Gastrocnemius medialis (tissue), 4 donors: ENCODE results near the gene TBC1D8. TPM values are rescaled to one million over a fixed set of nuclear protein-coding genes. Genes with fewer than 3 reads are reported as not detected.

Source experiments
- ATAC-seq, 2 donors: fragments of 150-250 bp; one replicate each; pipeline ENCODE4 v1.9.1; 2016
- DNase-seq, 2 donors: peaks; one replicate each; pipeline ENCODE4 v3.0.0-alpha.2; 2019
- H3K27ac ChIP-seq, 4 donors: fragments of 200-600 bp; sonication (generic); 1 replicate in 1 of 4; 2 replicates in 3 of 4; pipeline ENCODE4 v1.5.1; 2016 to 2018; ENCODE audit warnings: mild to moderate bottlenecking in 2 of 4, moderate library complexity in 1 of 4
- H3K27me3 ChIP-seq, 3 donors: fragments of 200-600 bp; sonication (generic) in 2 of 3; 1 replicate in 1 of 3; 2 replicates in 2 of 3; pipeline versions ENCODE4 v1.5.1 to v1.6.0; 2016 to 2019; ENCODE audit warnings: mild to moderate bottlenecking in 1 of 3, moderate library complexity in 1 of 3
- H3K36me3 ChIP-seq, 2 donors: fragments of 200-600 bp; sonication (generic) in 1 of 2; one replicate each; pipeline ENCODE4 v1.5.1; 2017 to 2018
- H3K4me1 ChIP-seq, 2 donors: fragments of 200-600 bp; sonication (generic) in 1 of 2; one replicate each; pipeline ENCODE4 v1.5.1; 2016 to 2017; ENCODE audit warnings: mild to moderate bottlenecking in 2 of 2
- H3K4me3 ChIP-seq, 4 donors: fragments of 200-600 bp; sonication (generic) in 3 of 4; 1 replicate in 1 of 4; 2 replicates in 3 of 4; pipeline ENCODE4 v1.5.1; 2016 to 2019; ENCODE audit warnings: mild to moderate bottlenecking in 2 of 4
- H3K9me3 ChIP-seq, 3 donors: fragments of 200-600 bp; sonication (generic) in 2 of 3; 1 replicate in 1 of 3; 2 replicates in 2 of 3; pipeline ENCODE4 v1.5.1; 2016 to 2019
- POLR2A ChIP-seq, 2 donors: fragments of 450-650 bp; IDR thresholded peaks; one replicate each; pipeline ENCODE4 v1.6.1; 2017; ENCODE audit warnings: antibody characterized with exemption in 2 of 2, mild to moderate bottlenecking in 2 of 2, moderate library complexity in 2 of 2
- in situ Hi-C, 4 donors: fragments of 200-750 bp; cut with MboI; loops; one replicate each; pipeline versions ENCODE4 v1.15.0 to v1.8.0; 2017; ENCODE audit warnings: low sequenced_read_pairs in 4 of 4
- intact Hi-C: fragments of 100-400 bp; cut with DNase I; formaldehyde crosslinking; loops from one replicate; pipeline ENCODE4 v1.15.1; 2023; ENCODE audit warnings: low total_unique reads
- total RNA-seq, 4 donors: library from RNA; depleted of rRNA; stranded (reverse); fragments of >200 nt; gene quantifications; one replicate each; pipeline versions ENCODE4 v1.1.0 to v1.2.3, GENCODE V29; 2016
- TF ChIP-seq, protein P1 (sequence below), 5 experiments: fragments of 450-650 bp in 3 of 5; fragments of 200-600 bp in 2 of 5; sonication (generic) in 2 of 5; IDR thresholded peaks in 4 of 5; conservative IDR thresholded peaks in 1 of 5; 1 replicate in 4 of 5; 2 replicates in 1 of 5; pipeline ENCODE4 v1.5.1; 2016 to 2019; ENCODE audit warnings: antibody characterized with exemption in 5 of 5, mild to moderate bottlenecking in 3 of 5, moderate library complexity in 3 of 5

TBC1D8 gene
- total RNA-seq, 4 donors from 2014 or later, result 103 to 298 (median 201) TPM

DNA sequence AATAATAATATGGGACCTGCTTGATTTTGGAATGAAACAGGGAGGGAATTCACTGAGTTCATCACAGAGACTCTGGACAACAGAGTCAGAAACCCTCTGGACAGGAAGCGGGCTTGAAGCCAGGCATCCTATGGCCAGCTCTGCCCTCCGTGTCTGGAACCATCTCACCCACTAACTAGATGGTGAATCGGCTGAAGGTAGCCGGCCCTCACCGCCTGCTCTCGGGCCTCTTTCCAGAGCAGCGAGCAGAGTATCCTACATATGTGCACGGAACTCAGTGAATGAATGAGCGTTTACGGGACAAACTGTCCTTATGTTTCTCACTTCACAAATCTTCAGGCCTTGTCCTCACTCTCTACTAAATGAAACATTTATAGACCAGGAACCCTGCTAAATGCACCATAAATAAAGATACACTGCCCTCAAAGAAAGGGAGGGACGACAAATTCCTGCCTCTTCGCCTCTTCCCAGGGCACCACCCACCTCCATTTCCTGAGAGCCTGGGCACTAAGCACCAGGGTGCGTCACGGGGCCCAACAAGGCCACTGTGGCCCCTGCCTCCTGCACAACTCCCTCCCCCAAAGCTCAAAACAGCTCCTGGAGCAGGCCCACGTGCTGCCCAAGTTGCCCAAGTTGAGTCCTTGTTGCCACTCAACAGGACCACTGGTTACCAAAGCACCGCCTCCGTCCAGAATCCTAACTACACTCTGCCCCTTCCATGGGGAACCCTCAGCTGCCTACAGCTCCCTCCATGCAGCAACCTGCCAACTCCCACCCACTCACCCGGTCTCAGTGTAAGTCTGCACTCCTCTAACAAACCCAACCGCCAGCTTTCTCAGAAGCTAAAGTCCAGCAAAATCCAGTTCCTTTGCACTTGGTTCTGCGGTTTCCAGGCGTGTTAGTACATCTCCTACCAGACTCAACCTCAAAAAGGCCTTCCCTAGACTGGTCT, 1.7 kb downstream of the TBC1D8 start:
- H3K27me3 ChIP-seq, result no peaks in the 10 kb centered on the region
- intact Hi-C loops, result loop anchor here (2.0 to 5.0 kb wide), 7 partner anchors 25 to 542 kb away; partner anchors contain the start of gene NPAS2
- no peaks in the 10 kb centered on the region for H3K36me3 ChIP-seq
- peak overlapping the region; percentile 84 to 97 (median 94) for H3K27ac ChIP-seq
- H3K4me3 ChIP-seq, result peak overlapping the region; percentile 67 to 99 (median 95)
- H3K4me1 ChIP-seq, result peaks cover 68% of the 10 kb centered on the region in 2 donors
- ATAC-seq (peak; percentile 17 to 29), DNase-seq (peak; percentile 80 to 81)
- in situ Hi-C loops, result loop anchor here in 3 of 4 donors (5.0 to 25.0 kb wide), 6 partner anchors 142 to 545 kb away; partner anchors contain the start of gene RPL31 (in 1 of the 3)
- no peaks in the 10 kb centered on the region for H3K9me3 ChIP-seq
- peak; percentile 71 to 72 for TF ChIP-seq POLR2A (IDR thresholded peaks at IDR 0.05)
- TF ChIP-seq, protein P1, sequence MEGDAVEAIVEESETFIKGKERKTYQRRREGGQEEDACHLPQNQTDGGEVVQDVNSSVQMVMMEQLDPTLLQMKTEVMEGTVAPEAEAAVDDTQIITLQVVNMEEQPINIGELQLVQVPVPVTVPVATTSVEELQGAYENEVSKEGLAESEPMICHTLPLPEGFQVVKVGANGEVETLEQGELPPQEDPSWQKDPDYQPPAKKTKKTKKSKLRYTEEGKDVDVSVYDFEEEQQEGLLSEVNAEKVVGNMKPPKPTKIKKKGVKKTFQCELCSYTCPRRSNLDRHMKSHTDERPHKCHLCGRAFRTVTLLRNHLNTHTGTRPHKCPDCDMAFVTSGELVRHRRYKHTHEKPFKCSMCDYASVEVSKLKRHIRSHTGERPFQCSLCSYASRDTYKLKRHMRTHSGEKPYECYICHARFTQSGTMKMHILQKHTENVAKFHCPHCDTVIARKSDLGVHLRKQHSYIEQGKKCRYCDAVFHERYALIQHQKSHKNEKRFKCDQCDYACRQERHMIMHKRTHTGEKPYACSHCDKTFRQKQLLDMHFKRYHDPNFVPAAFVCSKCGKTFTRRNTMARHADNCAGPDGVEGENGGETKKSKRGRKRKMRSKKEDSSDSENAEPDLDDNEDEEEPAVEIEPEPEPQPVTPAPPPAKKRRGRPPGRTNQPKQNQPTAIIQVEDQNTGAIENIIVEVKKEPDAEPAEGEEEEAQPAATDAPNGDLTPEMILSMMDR (IDR thresholded peaks at IDR 0.05 in 4 of 5, conservative IDR thresholded peaks at IDR 0.05 in 1 of 5), result no peak

DNA sequence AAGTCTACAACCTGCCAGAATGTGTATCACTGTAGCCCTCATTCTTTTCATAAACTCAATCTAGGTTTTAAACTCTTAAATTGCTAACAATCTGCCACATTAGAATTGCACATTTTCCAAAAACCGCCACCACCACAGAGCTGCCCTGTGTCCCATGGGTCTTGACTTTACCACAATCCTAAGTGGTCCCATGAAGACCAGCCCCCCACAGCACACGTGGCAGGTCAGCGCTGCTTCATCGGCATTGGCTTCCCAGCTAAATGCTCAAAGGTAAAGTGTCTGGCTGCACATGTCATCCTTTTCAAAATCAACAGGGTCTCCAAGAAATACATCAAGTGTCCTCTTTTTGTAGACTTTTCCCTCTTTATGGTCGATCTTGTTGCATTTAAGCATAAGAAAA, 2.4 kb downstream of the TBC1D8 start:
- Histone ChIP-seq H3K27ac (peak overlapping the region; percentile 84 to 97 (median 94)), H3K4me3 (peak overlapping the region; percentile 67 to 99 (median 95)), H3K27me3 (no peaks in the 10 kb centered on the region), H3K9me3 (no peaks in the 10 kb centered on the region), H3K4me1 (peaks cover 63 to 71% of the 10 kb centered on the region in 2 donors), H3K36me3 (no peaks in the 10 kb centered on the region)
- DNase-seq, result no peak
- intact Hi-C loops (no loop called here), in situ Hi-C loops (no loop called here)
- TF ChIP-seq, protein P1 (IDR thresholded peaks at IDR 0.05 in 4 of 5, conservative IDR thresholded peaks at IDR 0.05 in 1 of 5), result no peak
- no peak for TF ChIP-seq POLR2A (IDR thresholded peaks at IDR 0.05)
- no peak for ATAC-seq

DNA sequence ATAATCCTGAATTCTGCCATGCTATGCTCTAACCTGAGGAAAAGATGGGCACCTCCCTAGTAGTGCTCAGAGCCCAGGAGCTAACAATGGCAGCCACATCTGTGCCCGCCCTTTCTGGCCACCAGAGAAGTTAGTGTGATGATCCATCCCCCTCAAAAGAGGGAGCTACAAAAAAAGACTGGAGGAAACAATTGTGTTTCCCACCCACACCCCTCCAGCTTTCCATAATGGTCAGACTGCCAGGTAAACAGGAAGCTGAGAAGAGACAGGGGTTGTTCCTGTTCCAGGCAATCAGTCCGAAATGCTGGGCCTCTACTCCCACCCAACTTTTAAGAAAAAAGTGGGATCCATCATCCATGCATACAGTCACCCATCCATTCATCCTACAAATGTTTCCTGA, 3.2 kb downstream of the TBC1D8 start:
- peak overlapping the region; percentile 84 to 97 (median 94) for H3K27ac ChIP-seq
- peak overlapping the region; percentile 67 to 99 (median 95) for H3K4me3 ChIP-seq
- no peaks in the 10 kb centered on the region for H3K9me3 ChIP-seq
- TF ChIP-seq, protein P1 (IDR thresholded peaks at IDR 0.05 in 4 of 5, conservative IDR thresholded peaks at IDR 0.05 in 1 of 5), result no peak
- ATAC-seq (no peak), DNase-seq (no peak)
- in situ Hi-C loops, result no loop called here
- intact Hi-C loops, result no loop called here
- H3K4me1 ChIP-seq, result peaks cover 55 to 63% of the 10 kb centered on the region in 2 donors
- no peaks in the 10 kb centered on the region for H3K27me3 ChIP-seq
- no peaks in the 10 kb centered on the region for H3K36me3 ChIP-seq

- intact Hi-C loops, result no loop called here
- TF ChIP-seq, protein P1 (IDR thresholded peaks at IDR 0.05 in 4 of 5, conservative IDR thresholded peaks at IDR 0.05 in 1 of 5), result no peak
- in situ Hi-C loops, result no loop called here
- Histone ChIP-seq H3K9me3 (no peaks in the 10 kb centered on the region), H3K36me3 (no peaks in the 10 kb centered on the region), H3K4me1 (peaks cover 49 to 55% of the 10 kb centered on the region in 2 donors), H3K27ac (peak overlapping the region in 3 of 4 donors; percentile 16 to 97 (median 96)), H3K27me3 (no peaks in the 10 kb centered on the region), H3K4me3 (no peak overlapping the region)
- ATAC-seq, result no peak
- DNase-seq, result no peak
Observed at GRCh38 chr2:101147062-101147461, 4.1 kb downstream of the TBC1D8 start.
